Measurements from ENCODE around the gene TSPYL1. TPM values are rescaled to one million over a fixed set of nuclear protein-coding genes. Genes with fewer than 3 reads are reported as not detected.

TSPYL1 gene
- total and polyA plus RNA-seq, 10 of the 15 experiments (the other 5 are each of a cell fraction or from before 2014, with no cell fraction given) = 22.9 to 44.1 (median 27.0) TPM

- no TSS peak for BruUV-seq (replicated peaks)
- TF ChIP-seq LARP7 (IDR thresholded peaks at IDR 0.05) (no peak), BCL11A (IDR thresholded peaks at IDR 0.05; ENCODE audit: low read depth, low read length) (no peak), CBX5 (IDR thresholded peaks at IDR 0.05; ENCODE audit: low read depth) (no peak), IRF5 (IDR thresholded peaks at IDR 0.05; ENCODE audit: borderline replicate concordance) (no peak), ZNF274 (IDR thresholded peaks at IDR 0.05; ENCODE audit: insufficient read depth, insufficient read length) (no peak), RELB (IDR thresholded peaks at IDR 0.05; ENCODE audit: low read depth) (no peak), NFIC (IDR thresholded peaks at IDR 0.05; ENCODE audit: low read depth, low read length) (no peak), RB1 (IDR thresholded peaks at IDR 0.05; ENCODE audit: borderline replicate concordance) (no peak), PML (IDR thresholded peaks at IDR 0.05; ENCODE audit: low read length) (no peak), ZSCAN29 (IDR thresholded peaks at IDR 0.05) (no peak), SIX5 (IDR thresholded peaks at IDR 0.05; ENCODE audit: low read depth, low read length, severe bottlenecking) (no peak), ZBTB4 (CRISPR knock-in tag; IDR thresholded peaks at IDR 0.05) (no peak), IRF4 (IDR thresholded peaks at IDR 0.05; ENCODE audit: low read depth, low read length) (no peak), MYC (IDR thresholded peaks at IDR 0.05; ENCODE audit: insufficient read depth, insufficient read length, insufficient replicate concordance, low read length, severe bottlenecking) (no peak)
- Histone ChIP-seq H2AFZ (ENCODE audit: control insufficient read depth, low read depth, low read length) (no peak overlapping the region), H3K4me1 (ENCODE audit: control insufficient read depth, insufficient read depth, low read length) (peaks cover 3% of the 10 kb centered on the region; the same call in 1 of the 2 replicates), H3K36me3 (ENCODE audit: control insufficient read depth in 2 of 2, insufficient read depth in 2 of 2, low read length in 1 of 2) (no peaks in the 10 kb centered on the region), H3K4me2 (ENCODE audit: control insufficient read depth, insufficient read depth) (no peak overlapping the region), H4K20me1 (ENCODE audit: control insufficient read depth, insufficient read depth) (no peaks in the 10 kb centered on the region), H3K9ac (ENCODE audit: control insufficient read depth, insufficient read depth, low read length) (no peak overlapping the region), H3K27ac (ENCODE audit: control insufficient read depth, insufficient read depth) (no peak overlapping the region), H3K4me3 (no peak overlapping the region), H3K79me2 (ENCODE audit: control insufficient read depth, insufficient read depth, low read length) (no peaks in the 10 kb centered on the region), H3K27me3 (replicated peaks in 1 of 2; ENCODE audit: control insufficient read depth in 2 of 2, insufficient read depth in 2 of 2, low read length in 1 of 2) (no peaks in the 10 kb centered on the region), H3K9me3 (replicated peaks; ENCODE audit: control insufficient read depth, insufficient read depth, low read length) (no peaks in the 10 kb centered on the region)
- POLR2A ChIA-PET = no interaction called here
- 97% methylated on average over 2 of the region's 2 CpGs for WGBS (ENCODE audit: insufficient coverage, insufficient replicate concordance, low lambda C conversion rate, missing lambda C conversion rate)
- RAD21 ChIA-PET (ENCODE audit: unreplicated experiment) = interaction anchor here (1.0 to 4.4 kb wide), 6 partner anchors 10 to 271 kb away, joined by 4 to 54 read pairs (median 12); partner anchors contain the start of gene TSPYL1
- CTCF ChIA-PET = interaction anchor here (0.9 to 4.1 kb wide), 16 partner anchors 22 to 375 kb away, joined by 3 to 96 read pairs (median 5); no protein-coding TSS in a partner anchor
- in situ Hi-C loops (cut with MboI) = no loop called here
- no peak for ATAC-seq
- SMC1A ChIA-PET (ENCODE audit: uncharacterized antibody, unreplicated experiment) = interaction anchor here (0.8 to 7.4 kb wide), 16 partner anchors 72 to 279 kb away, joined by 3 to 39 read pairs (median 4); no protein-coding TSS in a partner anchor
- intact Hi-C loops (cut with micrococcal nuclease; ENCODE audit: unreplicated experiment) = loop anchor here (5.0 kb wide), 2 partner anchors 82 to 117 kb away; partner anchors contain the start of gene DSE
- no peak for FAIRE-seq
- no peak for DNase-seq (ENCODE audit: low read depth, low spot score)
These were observed 10.1 kb upstream of the TSPYL1 start for GRCh38 chr6:116289876-116290275.
